Neuronal stem cell (in vitro differentiated cells): ENCODE measurements around the gene GRAMD2A.

ENCODE experiments used
- DNase-seq: peaks from one replicate; pipeline ENCODE4 v3.0.0-alpha.2; 2013; ENCODE audit warnings: low spot score
- H2AFZ ChIP-seq: one replicate; pipeline ENCODE4 v1.6.1; 2013; ENCODE audit warnings: mild to moderate bottlenecking, low read length, inconsistent platforms
- H2AK5ac ChIP-seq: 2 replicates; pipeline ENCODE4 v1.6.1; 2013; ENCODE audit warnings: low read depth, mild to moderate bottlenecking, inconsistent platforms, low read length, moderate library complexity, mixed read lengths
- H2BK120ac ChIP-seq: 2 replicates; pipeline ENCODE4 v1.6.1; 2013; ENCODE audit warnings: low read depth, mild to moderate bottlenecking, inconsistent platforms, low read length, moderate library complexity, mixed read lengths
- H2BK12ac ChIP-seq: one replicate; pipeline ENCODE4 v1.6.1; 2013; ENCODE audit warnings: low read length, inconsistent platforms
- H2BK15ac ChIP-seq: 2 replicates; pipeline ENCODE4 v1.6.1; 2013; ENCODE audit warnings: mild to moderate bottlenecking, low read length, inconsistent platforms, mixed read lengths
- H2BK5ac ChIP-seq: one replicate; pipeline ENCODE4 v1.6.1; 2013; ENCODE audit warnings: inconsistent platforms, mild to moderate bottlenecking, low read length, moderate library complexity
- H3K14ac ChIP-seq: one replicate; pipeline ENCODE4 v1.6.1; 2013; ENCODE audit warnings: low read length, inconsistent platforms
- H3K18ac ChIP-seq: 2 replicates; pipeline ENCODE4 v1.6.1; 2013; ENCODE audit warnings: low read length, inconsistent platforms
- H3K23ac ChIP-seq: 2 replicates; pipeline ENCODE4 v1.6.1; 2013; ENCODE audit warnings: low read depth, mild to moderate bottlenecking, mixed read lengths, low read length, inconsistent platforms; ENCODE audit not compliant: poor library complexity
- H3K27ac ChIP-seq: replicated peaks from 3 replicates; pipeline ENCODE4 v1.5.1; 2013; ENCODE audit warnings: low read length, inconsistent platforms
- H3K27me3 ChIP-seq, 3 experiments: 2 replicates each; pipeline ENCODE4 v1.6.1; 2013; ENCODE audit warnings: low read length in 3 of 3, mild to moderate bottlenecking in 2 of 3, inconsistent platforms in 1 of 3, low read depth in 1 of 3, mixed read lengths in 1 of 3, moderate library complexity in 1 of 3; ENCODE audit not compliant: control insufficient read depth in 3 of 3, insufficient read depth in 3 of 3
- H3K36me3 ChIP-seq, 2 donors: replicated peaks in 1 of 2; 2 replicates each; pipeline ENCODE4 v1.6.1; 2013; ENCODE audit warnings: low read length in 2 of 2; ENCODE audit not compliant: control insufficient read depth in 2 of 2, insufficient read depth in 2 of 2
- H3K4ac ChIP-seq: 2 replicates; pipeline ENCODE4 v1.6.1; 2013; ENCODE audit warnings: inconsistent platforms, mild to moderate bottlenecking, low read length, moderate library complexity
- H3K4me1 ChIP-seq, 2 donors: 1 replicate in 1 of 2; 2 replicates in 1 of 2; pipeline ENCODE4 v1.6.1; 2013; ENCODE audit warnings: low read length in 2 of 2, low read depth in 1 of 2; ENCODE audit not compliant: control insufficient read depth in 2 of 2, insufficient read depth in 1 of 2
- H3K4me2 ChIP-seq: one replicate; pipeline ENCODE4 v1.6.1; 2013; ENCODE audit warnings: mild to moderate bottlenecking, low read length, inconsistent platforms; ENCODE audit not compliant: insufficient read depth, poor library complexity, severe bottlenecking
- H3K4me3 ChIP-seq, 2 donors: 2 replicates each; pipeline ENCODE4 v1.5.1; 2013; ENCODE audit warnings: low read length in 2 of 2, mild to moderate bottlenecking in 2 of 2, inconsistent platforms in 1 of 2, moderate library complexity in 1 of 2
- H3K79me1 ChIP-seq: one replicate; pipeline ENCODE4 v1.6.1; 2013; ENCODE audit warnings: low read depth, mild to moderate bottlenecking, inconsistent platforms, low read length, moderate library complexity
- H3K9ac ChIP-seq: one replicate; pipeline ENCODE4 v1.6.1; 2013; ENCODE audit warnings: mild to moderate bottlenecking, low read depth, low read length, inconsistent platforms; ENCODE audit not compliant: poor library complexity
- H3K9me3 ChIP-seq, 2 donors: replicated peaks in 1 of 2; 2 replicates each; pipeline versions ENCODE3 to v1.6.1; 2013; ENCODE audit warnings: low read length in 2 of 2, mild to moderate bottlenecking in 2 of 2, inconsistent platforms in 1 of 2, low read depth in 1 of 2, mixed read lengths in 1 of 2, moderate library complexity in 1 of 2; ENCODE audit not compliant: control insufficient read depth in 2 of 2, insufficient read depth in 1 of 2
- H4K8ac ChIP-seq: one replicate; pipeline ENCODE4 v1.6.1; 2013; ENCODE audit warnings: low read depth, mild to moderate bottlenecking, inconsistent platforms, low read length, moderate library complexity
- H4K91ac ChIP-seq: one replicate; pipeline ENCODE4 v1.6.1; 2013; ENCODE audit warnings: low read length, low read depth, mild to moderate bottlenecking, inconsistent platforms; ENCODE audit not compliant: poor library complexity
- WGBS, 2 donors: extraction: QIAGEN DNeasy Blood & Tissue Kit; methylation state at CpG; one replicate each; pipeline ENCODE4 v1.1.7; 2013; ENCODE audit warnings: missing lambda C conversion rate in 2 of 2, mixed read lengths in 1 of 2; ENCODE audit not compliant: insufficient read length in 2 of 2, insufficient replicate concordance in 1 of 2; ENCODE audit errors: extremely low coverage in 2 of 2; 5-methylcytosine and 5-hydroxymethylcytosine counted together

GRAMD2A gene

GRCh38 chr15:72176159-72176558, 21.4 kb downstream of the GRAMD2A start:
- H4K91ac ChIP-seq = no peak overlapping the region
- H4K8ac ChIP-seq = no peak overlapping the region
- no peak overlapping the region for H2BK12ac ChIP-seq
- H3K79me1 ChIP-seq = no peaks in the 10 kb centered on the region
- no peak overlapping the region for H3K14ac ChIP-seq
- no peak overlapping the region for H3K4me2 ChIP-seq
- peak overlapping the region; percentile 7 for H2BK15ac ChIP-seq
- peak overlapping the region; percentile 11 for H2AK5ac ChIP-seq
- H2BK5ac ChIP-seq = no peak overlapping the region
- no peak overlapping the region for H3K4me3 ChIP-seq
- H3K4ac ChIP-seq = no peak overlapping the region
- H3K27me3 ChIP-seq = peaks cover 0 to 36% (median 0%) of the 10 kb centered on the region in 3 experiments
- H2AFZ ChIP-seq = no peak overlapping the region
- H3K9me3 ChIP-seq = no peaks in the 10 kb centered on the region
- peak overlapping the region; percentile 15 for H3K18ac ChIP-seq
- H2BK120ac ChIP-seq = no peak overlapping the region
- WGBS, 2 donors = no CpG with 5 or more reads among the region's 6 CpGs
- H3K9ac ChIP-seq = no peak overlapping the region
- no peak overlapping the region for H3K27ac ChIP-seq
- peaks cover 17 to 23% of the 10 kb centered on the region in 2 donors for H3K4me1 ChIP-seq
- H3K23ac ChIP-seq = no peak overlapping the region
- no peak for DNase-seq
- no peaks in the 10 kb centered on the region for H3K36me3 ChIP-seq

- H3K9me3 ChIP-seq = no peaks in the 10 kb centered on the region
- H3K4me3 ChIP-seq = no peak overlapping the region
- H3K4ac ChIP-seq = no peak overlapping the region
- peak overlapping the region; percentile 7 for H2BK15ac ChIP-seq
- no peak overlapping the region for H3K9ac ChIP-seq
- no peak overlapping the region for H3K27ac ChIP-seq
- no peak overlapping the region for H2BK5ac ChIP-seq
- peak overlapping the region; percentile 67 for H3K23ac ChIP-seq
- no peak overlapping the region for H2BK120ac ChIP-seq
- H3K4me1 ChIP-seq = peaks cover 13 to 15% of the 10 kb centered on the region in 2 donors
- DNase-seq = no peak
- H2BK12ac ChIP-seq = no peak overlapping the region
- peak overlapping the region; percentile 49 for H2AK5ac ChIP-seq
- H4K91ac ChIP-seq = peak overlapping the region; percentile 81
- WGBS, 2 donors = no CpG with 5 or more reads among the region's 15 CpGs
- H3K79me1 ChIP-seq = no peaks in the 10 kb centered on the region
- peaks cover 0 to 39% (median 0%) of the 10 kb centered on the region in 3 experiments for H3K27me3 ChIP-seq
- no peak overlapping the region for H3K4me2 ChIP-seq
- H2AFZ ChIP-seq = no peak overlapping the region
- no peaks in the 10 kb centered on the region for H3K36me3 ChIP-seq
- H3K14ac ChIP-seq = no peak overlapping the region
- peak overlapping the region; percentile 72 for H3K18ac ChIP-seq
- no peak overlapping the region for H4K8ac ChIP-seq
Observed at GRCh38 chr15:72175186-72176044, 22.2 kb downstream of the GRAMD2A start.

DNA sequence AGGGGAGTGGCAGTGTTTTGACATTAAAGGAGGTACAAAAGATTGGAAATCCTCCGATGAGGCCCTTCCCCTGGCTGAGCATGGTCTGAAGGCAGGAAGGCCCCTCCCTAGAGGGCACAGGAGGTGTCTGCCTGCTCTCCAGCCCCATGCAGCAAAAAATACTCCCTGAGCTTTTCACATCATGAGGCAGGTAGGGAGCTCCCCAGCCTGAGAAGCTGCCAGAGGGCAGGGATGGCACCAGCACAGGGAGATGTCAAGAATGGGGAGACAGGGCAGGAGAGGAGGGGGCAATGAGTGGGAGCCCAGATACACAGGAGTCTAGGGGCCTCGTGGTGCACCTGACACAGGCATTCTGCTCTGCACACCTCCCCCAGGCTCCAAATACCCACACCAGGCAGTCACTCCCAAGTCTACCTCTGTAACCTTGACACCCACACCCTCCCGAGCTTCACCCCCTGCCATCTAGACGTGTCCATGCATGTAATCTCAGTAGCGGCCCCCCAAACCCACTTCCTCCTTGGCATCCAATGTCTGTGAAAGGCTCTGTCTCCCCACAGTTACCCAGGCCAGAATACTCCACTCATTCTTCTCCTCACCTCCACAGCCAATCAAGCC, 22.9 kb downstream of the GRAMD2A start:
- H3K23ac ChIP-seq = no peak overlapping the region
- no peak overlapping the region for H3K9ac ChIP-seq
- no peak overlapping the region for H2BK5ac ChIP-seq
- no peak overlapping the region for H2BK12ac ChIP-seq
- H2BK120ac ChIP-seq = no peak overlapping the region
- no peak for DNase-seq
- peak overlapping the region; percentile 83 for H2AK5ac ChIP-seq
- no peak overlapping the region for H2BK15ac ChIP-seq
- no peak overlapping the region for H4K8ac ChIP-seq
- H3K4me1 ChIP-seq = peaks cover 6 to 8% of the 10 kb centered on the region in 2 donors
- H4K91ac ChIP-seq = peak overlapping the region; percentile 81
- peaks cover 0 to 39% (median 0%) of the 10 kb centered on the region in 3 experiments for H3K27me3 ChIP-seq
- peak overlapping the region; percentile 23 for H3K14ac ChIP-seq
- no peaks in the 10 kb centered on the region for H3K79me1 ChIP-seq
- H3K4me3 ChIP-seq = no peak overlapping the region
- H3K4ac ChIP-seq = no peak overlapping the region
- H3K9me3 ChIP-seq = no peaks in the 10 kb centered on the region
- no peak overlapping the region for H2AFZ ChIP-seq
- no peak overlapping the region for H3K4me2 ChIP-seq
- no peaks in the 10 kb centered on the region for H3K36me3 ChIP-seq
- no CpG with 5 or more reads among the region's 5 CpGs for WGBS, 2 donors
- no peak overlapping the region for H3K27ac ChIP-seq
- peak overlapping the region; percentile 53 for H3K18ac ChIP-seq

- H2AK5ac ChIP-seq = no peak overlapping the region
- H2BK12ac ChIP-seq = no peak overlapping the region
- H4K8ac ChIP-seq = no peak overlapping the region
- H3K27me3 ChIP-seq = peaks cover 0 to 39% (median 0%) of the 10 kb centered on the region in 3 experiments
- H3K79me1 ChIP-seq = no peaks in the 10 kb centered on the region
- H3K9me3 ChIP-seq = no peaks in the 10 kb centered on the region
- no peak overlapping the region for H2BK15ac ChIP-seq
- no peak overlapping the region for H3K27ac ChIP-seq
- no peak overlapping the region for H3K9ac ChIP-seq
- no peak for DNase-seq
- no peak overlapping the region for H2AFZ ChIP-seq
- H2BK5ac ChIP-seq = no peak overlapping the region
- H3K23ac ChIP-seq = no peak overlapping the region
- no peak overlapping the region for H2BK120ac ChIP-seq
- no peak overlapping the region for H3K4me2 ChIP-seq
- no peak overlapping the region for H3K4ac ChIP-seq
- H3K4me3 ChIP-seq = no peak overlapping the region
- no peak overlapping the region for H3K14ac ChIP-seq
- WGBS, 2 donors = no CpG with 5 or more reads among the region's 12 CpGs
- H3K36me3 ChIP-seq = no peaks in the 10 kb centered on the region
- peak overlapping the region; percentile 42 for H3K18ac ChIP-seq
- no peak overlapping the region for H4K91ac ChIP-seq
- H3K4me1 ChIP-seq = peaks cover 1 to 2% of the 10 kb centered on the region in 2 donors
Observed at GRCh38 chr15:72173864-72174550, 23.6 kb downstream of the GRAMD2A start.
